Measurements from ENCODE around the gene SLAIN2. TPM values are rescaled to one million over a fixed set of nuclear protein-coding genes. Genes with fewer than 3 reads are reported as not detected.
"Not testable (repeated sequence)": the region's sequence is repeated elsewhere in the genome, so short reads cannot be mapped to it uniquely, and the experiment has no call there.

SLAIN2 gene
- total RNA-seq, 1 experiment from 2014 or later, result 35.8 TPM

- peaks cover 17% of the 10 kb centered on the region for H3K9me3 Mint-ChIP-seq
- DNase-seq (ENCODE audit: low spot score); CTCF ChIA-PET; ATAC-seq; H3K27ac Mint-ChIP-seq; POLR2A ChIA-PET; H3K4me3 Mint-ChIP-seq; H3K4me1 Mint-ChIP-seq; H3K27me3 Mint-ChIP-seq (ENCODE audit: low read depth): not testable (repeated sequence)
- H3K36me3 Mint-ChIP-seq, result peaks cover 15% of the 10 kb centered on the region
Measured at GRCh38 chr4:48292218-48292790, 49.0 kb upstream of the SLAIN2 start.

GRCh38 chr4:48295116-48295515 lies 46.2 kb upstream of the SLAIN2 start:
- DNase-seq (ENCODE audit: low spot score), result no peak
- POLR2A ChIA-PET, result no interaction called here
- CTCF ChIA-PET, result no interaction called here
- Mint-ChIP-seq H3K9me3 (peaks cover 17% of the 10 kb centered on the region), H3K27ac (no peak overlapping the region), H3K4me3 (no peak overlapping the region), H3K36me3 (peaks cover 15% of the 10 kb centered on the region), H3K27me3 (ENCODE audit: low read depth) (no peaks in the 10 kb centered on the region), H3K4me1 (peaks cover 3% of the 10 kb centered on the region)
- no peak for TF ChIP-seq HMGXB4 (CRISPR knock-in tag; IDR thresholded peaks at IDR 0.05)
- no peak for TF ChIP-seq ZNF281 (CRISPR knock-in tag; IDR thresholded peaks at IDR 0.05)
- no peak for TF ChIP-seq ZNF425 (CRISPR knock-in tag; conservative IDR thresholded peaks at IDR 0.05)
- TF ChIP-seq RORB (CRISPR knock-in tag; IDR thresholded peaks at IDR 0.05), result no peak
- no peak for TF ChIP-seq ZNF671 (CRISPR knock-in tag; IDR thresholded peaks at IDR 0.05)
- TF ChIP-seq ZNF263 (CRISPR knock-in tag; IDR thresholded peaks at IDR 0.05; ENCODE audit: low read depth), result no peak
- TF ChIP-seq FOXP4 (CRISPR knock-in tag; IDR thresholded peaks at IDR 0.05), result no peak
- no peak for TF ChIP-seq ZNF416 (CRISPR knock-in tag; IDR thresholded peaks at IDR 0.05)
- TF ChIP-seq NFATC4 (CRISPR knock-in tag; IDR thresholded peaks at IDR 0.05), result no peak
- TF ChIP-seq KAT7 (CRISPR knock-in tag; IDR thresholded peaks at IDR 0.05; ENCODE audit: borderline replicate concordance), result no peak
- no peak for TF ChIP-seq ZNF512 (CRISPR knock-in tag; IDR thresholded peaks at IDR 0.05; ENCODE audit: borderline replicate concordance)
- no peak for TF ChIP-seq ZBTB43 (CRISPR knock-in tag; IDR thresholded peaks at IDR 0.05)
- no peak for TF ChIP-seq CREB1 (CRISPR knock-in tag; IDR thresholded peaks at IDR 0.05)
- no peak for TF ChIP-seq ZNF121 (CRISPR knock-in tag; IDR thresholded peaks at IDR 0.05)
- TF ChIP-seq PRRX2 (CRISPR knock-in tag; IDR thresholded peaks at IDR 0.05), result no peak
- TF ChIP-seq ZNF232 (CRISPR knock-in tag; IDR thresholded peaks at IDR 0.05), result no peak
- ATAC-seq, result no peak
